Right forelimb (tissue), 1 donor: ENCODE results near the gene MAP6.

Experiments
- DNase-seq: peaks from one replicate; pipeline ENCODE4 v3.0.0-alpha.2; 2018

The MAP6 gene

GRCh38 chr11:75665990-75666389, 2.8 kb downstream of the MAP6 start:
- DNase-seq = no peak

DNA sequence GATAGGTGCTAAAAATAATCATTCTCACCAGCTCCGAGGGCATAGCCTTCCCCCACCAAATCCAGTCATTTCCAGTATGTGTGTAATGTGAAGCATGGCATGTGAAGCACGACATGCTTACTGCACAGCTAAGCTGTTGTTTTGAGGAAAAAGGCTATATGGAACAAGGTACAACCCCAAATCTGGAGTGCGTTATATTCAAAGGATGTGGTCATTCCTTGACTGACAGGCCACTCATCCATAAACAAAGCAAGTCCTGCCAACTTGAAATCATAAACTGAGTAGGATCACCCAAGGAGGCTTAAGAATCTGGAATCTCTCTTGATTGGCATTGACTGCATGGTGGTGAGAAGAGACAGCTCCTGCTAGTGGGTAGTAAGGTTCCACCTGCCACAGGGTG, 3.7 kb downstream of the MAP6 start:
- no peak for DNase-seq

GRCh38 chr11:75664389-75664788, 4.4 kb downstream of the MAP6 start:
- DNase-seq = no peak

DNA sequence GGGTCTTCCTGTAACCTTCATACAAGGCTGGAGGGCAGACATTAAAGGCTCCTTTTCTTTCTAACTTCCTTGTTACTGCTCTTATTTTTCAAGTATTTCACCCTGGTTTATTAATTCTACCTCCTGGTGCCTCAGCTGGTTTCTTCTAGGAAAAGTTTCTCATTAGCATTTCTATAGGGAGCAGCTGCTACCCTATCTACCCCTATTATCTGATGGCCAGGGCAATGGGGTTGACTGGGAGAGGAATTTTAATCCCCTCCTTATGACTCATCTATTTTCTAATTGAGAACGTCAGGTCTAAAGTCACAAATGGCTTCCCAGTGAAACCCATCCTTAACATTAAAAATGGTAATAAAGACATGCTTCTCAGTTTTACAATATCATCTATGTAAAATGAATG, 5.0 kb downstream of the MAP6 start:
- no peak for DNase-seq

GRCh38 chr11:75659836-75660235, 9.0 kb downstream of the MAP6 start:
- DNase-seq = no peak

DNA sequence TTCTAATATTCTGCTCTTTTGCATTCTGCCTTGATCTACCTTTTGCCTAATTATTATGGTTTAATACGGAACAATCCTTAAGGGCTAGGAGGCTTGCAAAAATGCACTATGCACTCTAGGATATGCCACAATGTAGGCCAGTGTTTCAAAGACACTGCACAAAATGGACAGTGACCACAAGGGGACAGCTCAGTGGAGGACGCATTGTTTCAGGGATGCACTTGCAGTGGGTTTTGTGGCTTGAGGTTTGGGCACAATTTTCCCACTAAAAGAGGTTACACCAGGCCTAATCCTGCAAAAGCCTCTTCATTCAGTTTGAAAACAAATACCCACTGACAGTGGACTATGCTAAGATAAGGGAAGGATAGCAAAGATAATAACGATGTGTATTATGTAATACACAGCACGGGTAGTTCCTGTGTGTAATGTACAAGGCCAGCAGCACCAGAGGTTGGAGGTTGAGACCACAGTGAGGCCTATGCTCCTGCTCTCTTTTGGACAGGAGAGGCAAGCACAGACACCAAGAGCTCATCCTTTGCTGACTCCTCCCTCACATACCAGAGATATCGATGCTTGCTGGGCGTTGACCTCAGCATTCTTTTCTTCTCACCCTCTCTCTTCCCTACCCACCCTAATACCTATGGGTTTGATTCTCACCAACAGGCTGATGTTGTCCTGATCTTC, 12.7 kb downstream of the MAP6 start:
- no peak for DNase-seq

- DNase-seq = no peak
Observed at GRCh38 chr11:75655605-75656004, 13.2 kb downstream of the MAP6 start.

- no peak for DNase-seq
Observed at GRCh38 chr11:75654314-75654713, 14.5 kb downstream of the MAP6 start.

DNA sequence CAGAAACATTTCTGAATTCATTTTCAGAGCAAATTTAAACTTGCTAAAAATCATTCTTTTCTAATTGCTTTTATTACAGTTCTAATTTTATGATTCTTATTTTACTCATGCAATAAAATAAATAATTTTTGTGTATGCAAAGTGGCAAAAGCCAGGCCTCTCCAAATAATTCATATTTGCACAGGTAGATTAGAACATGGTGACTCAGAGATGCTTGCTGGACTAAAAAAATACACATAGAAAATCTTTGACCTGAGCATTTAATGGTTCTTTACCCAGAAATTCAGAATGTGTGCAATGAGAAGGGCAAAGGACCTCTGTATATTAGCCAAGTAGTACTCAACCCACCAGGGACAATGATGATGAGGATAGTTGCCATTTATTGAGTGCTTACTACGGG, 15.3 kb downstream of the MAP6 start:
- no peak for DNase-seq

- no peak for DNase-seq
Observed at GRCh38 chr11:75652936-75653335, 15.9 kb downstream of the MAP6 start.

DNA sequence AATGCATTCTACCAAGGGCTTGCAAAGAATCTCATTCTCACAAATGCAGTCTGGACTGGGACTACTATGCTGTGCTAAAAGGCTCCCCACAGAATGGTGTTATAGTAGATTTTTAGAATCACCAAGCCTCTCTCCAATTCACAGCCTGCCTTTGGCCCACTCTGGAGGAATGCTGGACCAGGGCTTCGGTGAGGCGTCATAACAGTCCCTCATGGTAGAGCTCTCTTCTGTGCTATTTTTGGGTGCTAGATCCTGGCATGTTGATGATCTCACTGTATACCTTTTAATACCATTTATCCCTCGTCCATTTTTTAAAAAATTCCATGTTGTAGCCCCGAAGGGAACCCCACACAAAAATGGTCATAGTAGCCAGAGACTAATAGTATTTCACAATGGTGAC, 17.6 kb downstream of the MAP6 start:
- no peak for DNase-seq

GRCh38 chr11:75650167-75650723, 18.6 kb downstream of the MAP6 start:
- no peak for DNase-seq

- no peak for DNase-seq
Observed at GRCh38 chr11:75644946-75645345, 23.9 kb downstream of the MAP6 start.

DNA sequence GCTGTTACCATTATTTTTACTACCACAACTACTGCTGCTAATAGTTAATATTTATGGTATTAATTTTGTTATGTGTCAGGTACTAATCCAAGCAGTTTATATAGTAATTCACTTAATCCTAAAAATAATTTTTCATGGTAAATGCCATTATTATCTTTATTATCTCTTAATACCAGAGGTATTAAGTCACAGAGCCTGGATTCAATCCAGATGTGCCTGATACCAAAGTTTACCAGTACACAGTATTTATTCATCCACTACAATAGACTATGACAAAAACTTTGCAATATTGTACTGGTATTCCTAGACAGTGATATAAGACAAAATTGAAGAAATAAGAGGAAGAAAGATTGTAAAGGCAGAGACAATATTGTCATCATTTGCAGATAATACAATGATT, 24.5 kb downstream of the MAP6 start:
- no peak for DNase-seq

GRCh38 chr11:75642402-75643113, 26.3 kb downstream of the MAP6 start:
- no peak for DNase-seq

GRCh38 chr11:75639762-75640181, 29.1 kb downstream of the MAP6 start:
- DNase-seq = peak; percentile 90

DNA sequence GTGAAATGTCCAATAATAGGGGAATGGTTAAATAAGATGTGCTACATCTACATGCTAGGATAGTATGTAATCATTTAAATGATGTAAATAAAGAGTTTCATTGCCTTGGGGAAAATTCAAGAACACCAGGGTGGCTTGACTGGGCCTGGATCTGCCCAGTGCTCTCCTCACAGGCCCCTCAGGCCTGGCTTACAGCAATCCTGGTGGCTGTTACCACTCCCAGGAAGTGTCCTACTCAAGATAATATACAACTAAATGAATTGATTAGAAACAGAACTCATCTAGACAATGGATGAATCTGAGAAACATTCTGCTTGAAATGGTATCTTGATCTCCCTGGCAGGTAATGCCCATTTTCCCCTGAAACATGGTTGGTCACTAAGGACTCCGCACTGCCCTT, 30.8 kb downstream of the MAP6 start:
- DNase-seq = no peak

DNA sequence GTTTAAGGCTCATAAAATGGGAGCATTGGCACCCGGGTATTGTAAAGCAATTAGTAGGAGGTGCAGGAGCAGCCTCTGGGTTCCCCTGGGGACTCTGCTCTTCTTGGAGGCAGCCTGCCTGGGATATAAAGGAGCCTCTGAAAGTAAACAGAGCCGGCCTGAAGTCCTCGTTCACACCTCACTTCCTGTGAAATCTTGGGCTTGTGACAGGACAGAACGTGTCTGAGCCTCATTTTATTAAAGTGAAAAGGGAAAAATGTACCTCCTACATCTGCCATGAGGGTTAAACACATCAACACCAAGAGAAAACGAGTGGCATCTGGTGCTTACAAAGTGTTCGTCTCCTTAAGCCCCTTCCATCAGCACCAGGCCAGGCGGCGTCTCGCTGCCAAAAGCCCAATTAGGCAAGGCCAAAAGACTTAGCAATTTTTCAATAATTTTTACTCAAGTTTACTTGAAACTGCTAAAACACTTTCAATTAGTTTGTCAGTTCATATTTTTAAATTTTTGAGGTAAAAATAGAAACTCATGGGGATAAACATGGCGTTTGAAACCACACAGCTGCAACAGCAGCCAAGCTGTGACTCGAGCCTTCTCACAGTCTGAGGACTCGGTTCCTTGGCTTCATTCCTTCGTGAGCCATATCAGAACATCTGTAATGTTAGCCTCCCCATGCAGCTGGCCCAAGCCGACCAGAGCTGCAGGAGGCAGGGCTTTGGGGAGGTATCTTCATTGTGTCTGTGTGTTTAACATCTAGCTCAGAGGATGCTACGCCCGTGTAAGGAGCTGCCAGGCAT, 33.6 kb downstream of the MAP6 start:
- DNase-seq = peak; percentile 62

DNA sequence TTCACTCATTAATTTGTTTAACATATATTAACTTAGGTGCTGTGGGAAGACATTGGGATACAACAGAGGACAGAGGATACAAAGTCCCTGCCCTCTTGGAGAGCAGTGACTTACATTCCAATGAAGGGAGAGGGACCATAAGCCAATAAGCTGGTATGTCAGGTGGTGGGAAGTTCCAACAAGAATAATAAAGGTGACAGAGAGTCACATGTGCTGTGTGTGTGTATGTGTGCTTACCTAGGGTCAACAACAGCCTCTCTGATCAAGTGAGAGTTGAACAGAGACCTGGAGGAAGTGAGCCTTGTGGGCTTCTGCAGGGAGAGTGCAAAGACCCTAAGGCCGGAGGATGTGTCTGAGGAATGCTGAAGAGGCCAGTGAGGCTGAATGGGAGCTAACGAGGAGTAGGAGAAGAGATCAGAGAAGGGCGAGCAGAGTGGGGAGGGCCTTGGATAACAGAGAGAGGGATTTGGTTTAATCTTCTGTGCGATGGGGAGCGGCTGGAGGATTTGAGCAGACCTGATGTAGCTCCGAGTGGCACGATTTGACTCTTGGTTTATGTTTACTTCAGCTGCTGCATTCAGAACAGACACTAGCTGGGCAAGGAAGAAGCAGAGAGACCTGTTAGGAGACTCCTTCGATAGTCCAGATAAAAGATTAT, 35.3 kb downstream of the MAP6 start:
- DNase-seq = no peak

- DNase-seq = no peak
Observed at GRCh38 chr11:75632962-75633361, 35.9 kb downstream of the MAP6 start.

DNA sequence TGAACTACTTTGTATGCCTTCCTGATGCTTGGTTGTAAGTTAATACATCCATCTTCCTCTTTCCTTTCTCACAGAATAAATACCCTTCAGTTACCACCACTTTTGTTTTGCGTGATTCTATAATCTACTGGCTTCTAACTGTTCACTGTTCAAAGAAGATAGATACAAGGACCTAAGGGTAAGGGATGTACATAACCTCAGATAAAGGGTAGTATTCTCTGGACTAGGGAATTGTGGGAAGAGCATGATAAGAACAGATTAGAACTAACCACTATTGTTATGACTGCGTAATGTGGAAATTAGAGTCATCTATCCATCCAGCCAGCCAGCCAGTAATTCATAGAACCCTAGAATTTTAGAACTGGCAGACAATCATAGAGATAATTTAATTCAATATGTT, 36.4 kb downstream of the MAP6 start:
- no peak for DNase-seq

DNA sequence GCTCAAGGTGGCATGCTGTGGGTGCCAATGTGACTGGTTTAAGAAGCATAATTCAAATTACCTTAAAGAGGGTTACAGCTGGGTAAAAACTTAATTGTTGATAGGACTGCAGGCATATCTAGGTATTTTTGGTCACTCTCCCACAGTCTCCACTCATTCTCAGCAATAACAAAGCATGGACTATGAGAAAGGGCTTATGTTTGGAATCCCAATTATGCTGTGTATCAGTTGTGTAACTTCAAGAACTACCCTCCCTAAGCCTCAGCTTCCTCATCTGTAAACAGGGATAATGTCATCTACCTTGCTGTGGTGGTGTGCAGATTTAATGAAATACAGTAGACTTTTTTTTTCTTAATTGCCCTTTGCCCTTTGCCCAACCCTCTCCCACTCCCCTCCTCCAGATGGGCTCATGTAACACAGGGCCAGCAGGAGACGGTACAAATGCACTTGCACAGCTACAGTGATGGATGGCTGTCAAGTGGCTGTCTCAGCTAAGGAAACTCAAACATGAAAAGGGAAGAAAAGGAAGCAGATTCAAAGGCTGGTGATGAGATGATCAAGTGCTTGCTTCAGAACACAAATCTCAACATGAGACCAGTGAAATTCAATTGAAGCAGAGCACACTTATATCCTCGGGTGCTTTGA, 37.6 kb downstream of the MAP6 start:
- no peak for DNase-seq
